HG03571 (cell line): ENCODE measurements around the gene C2orf92.
"Not testable (repeated sequence)": the region's sequence is repeated elsewhere in the genome, so short reads cannot be mapped to it uniquely, and the experiment has no call there.

Experiments
- ATAC-seq: cut with Tn5 transposase; IDR thresholded peaks from one replicate; pipeline ENCODE4 v1.9.1; 2021; ENCODE audit not compliant: unreplicated experiment

C2orf92 gene

DNA sequence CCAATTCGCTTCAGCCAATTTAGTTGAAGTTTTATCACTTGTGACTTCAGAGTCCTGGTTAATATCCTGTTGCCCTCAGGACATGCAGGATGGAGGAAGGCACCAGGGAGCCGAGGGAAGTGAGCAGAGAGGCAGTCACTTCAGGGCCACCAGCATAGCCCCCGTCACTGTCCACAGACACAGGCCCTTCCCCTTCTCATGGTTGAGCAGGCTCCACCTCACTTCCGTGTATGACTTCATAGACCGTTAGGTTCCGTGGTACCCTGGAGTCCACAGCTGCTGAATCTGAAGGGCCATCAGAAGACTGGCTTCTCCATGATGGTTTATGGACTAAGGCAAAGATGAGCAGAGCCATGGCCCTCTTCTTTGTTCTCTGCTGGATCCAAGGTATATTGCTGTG is at the start of gene C2orf92:
C2orf92 (plus strand) TSS at position 266 of the 400 bp plus-strand sequence; CDS start at position 342, 76 bp downstream.
- no peak for ATAC-seq

DNA sequence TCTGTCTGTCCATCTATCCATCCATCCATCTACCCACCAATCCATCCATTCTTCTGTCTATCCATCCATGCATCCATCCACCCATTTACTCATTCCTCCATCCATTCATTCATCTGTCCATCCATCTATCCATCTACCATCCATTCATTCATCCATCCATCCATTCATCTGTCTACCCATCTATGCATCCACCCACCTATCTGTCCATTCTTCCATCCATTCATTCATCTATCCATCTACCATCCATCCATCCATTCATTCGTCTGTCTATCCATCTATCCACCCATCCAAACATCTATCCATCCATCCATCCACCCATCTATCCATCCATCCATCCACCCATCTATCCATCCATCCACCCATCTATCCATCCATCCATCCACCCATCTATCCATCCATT is 49.0 kb upstream of the C2orf92 start:
- not testable (repeated sequence) for ATAC-seq

DNA sequence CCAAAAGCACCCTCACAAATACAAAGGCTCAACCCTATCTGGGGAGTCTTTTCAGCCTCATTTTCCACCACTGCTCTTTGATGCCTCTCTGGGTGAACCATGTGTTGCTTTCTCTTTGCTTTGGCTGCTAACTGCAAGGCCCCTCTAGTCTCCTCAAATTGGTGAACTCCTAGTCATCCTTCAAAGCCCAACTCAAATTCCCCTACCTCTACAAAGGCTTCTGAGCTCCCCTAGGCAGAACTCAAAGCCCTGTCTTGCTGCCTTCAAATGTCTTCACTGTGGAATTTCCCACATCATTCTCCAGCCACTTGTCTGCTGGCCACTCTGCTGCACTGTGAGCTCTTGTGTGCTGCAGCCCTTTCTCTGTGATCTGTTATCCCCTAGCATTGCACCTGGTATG is 46.5 kb upstream of the C2orf92 start:
- not testable (repeated sequence) for ATAC-seq

DNA sequence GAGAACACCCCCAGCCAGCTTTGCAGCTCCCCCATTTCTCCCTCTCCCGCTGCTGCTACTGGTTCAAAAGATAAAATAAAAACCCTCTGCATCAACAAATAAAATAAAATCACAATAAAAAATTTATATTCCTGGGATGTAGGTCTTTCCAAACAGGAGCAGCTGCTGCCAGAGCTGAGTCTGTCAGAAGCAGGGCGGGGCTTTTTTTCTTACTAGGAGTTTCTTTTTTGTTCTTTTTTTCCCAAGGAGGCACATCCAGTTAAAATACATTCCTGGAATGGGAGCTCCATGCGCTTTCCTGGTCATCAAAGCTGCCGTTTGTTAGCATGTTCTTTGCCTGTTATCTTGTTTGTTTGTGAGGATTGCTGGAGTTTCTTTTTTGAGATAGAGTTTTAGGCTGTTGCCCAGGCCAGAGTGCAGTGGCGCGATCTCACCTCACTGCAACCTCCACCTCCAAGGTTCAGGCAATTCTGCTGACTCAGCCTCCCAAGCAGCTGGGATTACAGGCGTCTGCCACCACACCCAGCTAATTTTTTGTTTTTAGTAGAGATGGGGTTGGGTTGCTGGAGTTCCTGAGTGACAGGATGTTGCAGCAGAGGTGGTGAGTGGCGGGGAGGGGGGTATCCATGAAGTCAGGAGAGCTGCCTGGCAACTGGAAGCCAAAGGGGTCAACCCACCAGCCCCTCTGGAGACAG is 44.0 kb upstream of the C2orf92 start:
- not testable (repeated sequence) for ATAC-seq

DNA sequence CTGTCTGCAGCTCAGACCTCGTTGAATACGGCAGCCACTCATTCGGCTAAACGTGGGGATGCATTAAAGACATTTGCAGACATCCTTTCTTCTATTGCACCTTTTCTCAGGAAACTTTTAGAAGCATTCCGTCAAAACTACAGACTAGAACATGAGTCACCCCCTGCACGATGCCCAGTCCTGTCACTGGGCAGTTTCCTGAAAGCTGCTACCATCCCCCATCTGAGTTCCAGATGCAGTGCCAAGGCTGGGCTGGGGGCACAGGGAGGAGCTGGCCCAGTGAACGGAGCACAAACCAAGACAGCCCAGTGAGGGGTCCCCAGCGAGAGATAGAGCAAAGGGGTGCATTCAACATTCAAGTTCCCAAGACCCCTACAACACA is 43.5 kb upstream of the C2orf92 start:
- ATAC-seq = not testable (repeated sequence)

DNA sequence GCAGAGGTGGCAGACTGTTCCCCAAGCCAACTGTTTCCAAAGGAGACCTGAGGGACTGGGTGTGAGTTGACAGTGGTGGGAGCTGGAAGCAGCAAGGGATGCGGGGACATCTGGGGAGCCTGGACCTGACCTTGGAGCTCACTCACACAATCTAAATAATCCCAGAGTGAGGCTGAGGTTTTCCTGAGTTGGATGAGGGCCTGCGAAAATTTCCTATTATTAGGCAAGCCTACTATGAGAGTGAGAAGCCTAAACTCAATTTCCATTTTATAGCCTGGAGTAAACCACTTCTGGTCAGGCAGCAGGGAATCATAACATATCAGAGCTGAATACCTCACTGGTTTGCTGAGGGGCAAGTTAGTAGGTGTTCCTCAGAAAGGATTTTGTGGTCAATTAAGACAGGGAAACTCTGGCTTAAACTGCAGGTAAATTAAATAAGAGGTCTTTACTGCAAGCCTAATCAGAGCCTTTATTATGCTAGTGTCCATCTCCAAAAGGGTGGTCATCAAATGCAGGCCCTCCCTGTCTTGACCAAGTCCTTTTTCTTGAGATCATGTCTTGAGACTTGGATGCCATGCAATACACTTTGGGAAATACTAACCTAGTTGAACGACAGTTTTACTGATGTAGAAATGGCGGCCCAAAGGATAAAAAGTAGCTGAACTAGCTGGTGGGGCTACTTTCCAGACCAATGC is 25.3 kb upstream of the C2orf92 start:
- no peak for ATAC-seq

DNA sequence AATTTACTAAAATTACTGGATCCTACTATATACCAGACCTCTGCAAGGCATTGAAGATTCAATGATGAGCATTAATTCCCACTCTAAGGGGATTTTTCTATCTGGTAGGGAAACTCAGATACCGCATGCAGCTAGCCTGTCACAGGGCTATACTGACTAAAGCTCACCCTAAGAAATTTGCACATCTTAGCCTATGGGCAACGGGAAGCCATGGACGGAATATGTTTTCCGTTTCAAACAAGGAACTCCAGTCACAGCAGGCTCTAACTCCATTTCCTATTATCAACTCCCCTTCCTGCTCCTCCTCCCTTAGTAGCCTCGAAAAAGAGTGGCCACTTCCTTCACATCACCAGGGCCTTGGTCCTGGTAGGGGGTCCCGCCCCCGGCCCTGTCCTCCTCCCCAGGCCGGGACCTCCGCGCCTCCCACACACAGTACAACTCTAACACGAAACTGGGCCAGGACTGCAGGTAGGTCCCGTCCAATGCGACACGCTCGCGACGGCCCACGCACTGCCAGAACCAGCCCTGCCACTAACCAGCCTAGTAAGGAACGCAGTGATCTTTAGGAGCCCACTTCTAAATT is 24.3 kb upstream of the C2orf92 start:
- peak; percentile 21 for ATAC-seq

DNA sequence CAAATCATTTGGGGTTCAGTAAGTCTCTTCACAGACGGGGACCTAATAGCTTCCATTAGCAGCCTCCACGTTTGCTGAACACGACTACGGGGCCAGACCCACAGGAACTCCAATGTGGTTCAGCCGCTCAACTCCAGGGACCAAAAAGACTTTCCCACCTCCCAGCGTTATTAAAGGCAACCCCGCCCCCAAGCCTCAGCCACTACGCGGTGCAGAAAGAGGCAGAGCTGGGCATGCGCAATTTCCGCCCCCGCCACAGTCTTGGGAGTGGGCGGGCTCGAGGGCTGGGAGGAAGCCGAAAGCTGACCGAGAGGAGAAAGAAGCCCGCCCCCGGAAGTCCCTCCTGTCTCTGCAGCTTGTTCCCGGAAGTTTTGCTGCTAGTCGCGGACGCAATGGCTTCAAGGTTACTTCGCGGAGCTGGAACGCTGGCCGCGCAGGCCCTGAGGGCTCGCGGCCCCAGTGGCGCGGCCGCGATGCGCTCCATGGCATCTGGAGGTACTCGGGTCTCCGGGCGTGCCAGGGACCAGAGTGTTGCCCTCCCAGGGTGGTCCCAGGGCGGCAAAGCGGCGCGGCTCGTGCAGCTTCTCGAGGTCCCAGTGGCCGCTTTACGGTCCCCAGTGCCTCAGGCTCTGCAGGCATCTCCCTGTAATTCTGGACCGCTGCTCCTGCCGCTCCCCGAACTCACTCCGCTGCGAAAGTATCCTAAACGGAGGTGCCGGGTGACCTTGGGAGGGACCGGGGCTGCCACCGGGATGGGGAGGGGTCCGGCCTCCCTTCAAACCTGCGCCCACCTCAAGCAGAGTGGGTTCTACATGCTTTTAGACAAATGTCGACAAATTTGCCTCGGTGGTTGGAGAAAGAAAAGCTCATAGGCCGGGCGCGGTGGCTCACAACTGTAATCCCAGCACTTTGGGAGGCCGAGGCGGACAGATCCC is 23.6 kb upstream of the C2orf92 start, which contains the start of gene COX5B:
COX5B (plus strand) TSS at position 368 of the 935 bp plus-strand sequence; CDS start at position 393, 25 bp downstream.
- ATAC-seq = peak; percentile 91

DNA sequence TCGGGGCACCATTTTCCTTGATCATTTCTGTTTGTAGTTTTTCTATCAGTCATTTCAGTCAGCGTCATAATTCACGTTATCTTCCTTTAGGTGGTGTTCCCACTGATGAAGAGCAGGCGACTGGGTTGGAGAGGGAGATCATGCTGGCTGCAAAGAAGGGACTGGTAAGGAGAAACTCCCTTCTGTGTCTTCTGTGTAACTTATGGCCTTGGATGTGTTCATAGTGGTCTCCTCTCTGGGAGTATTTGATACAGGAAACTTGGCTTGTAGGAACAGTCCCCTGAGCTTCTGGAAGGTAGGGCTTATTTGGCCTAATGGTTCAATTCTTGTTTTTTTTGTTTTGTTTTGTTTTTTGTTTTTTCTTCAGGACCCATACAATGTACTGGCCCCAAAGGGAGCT is 22.5 kb upstream of the C2orf92 start:
- no peak for ATAC-seq

DNA sequence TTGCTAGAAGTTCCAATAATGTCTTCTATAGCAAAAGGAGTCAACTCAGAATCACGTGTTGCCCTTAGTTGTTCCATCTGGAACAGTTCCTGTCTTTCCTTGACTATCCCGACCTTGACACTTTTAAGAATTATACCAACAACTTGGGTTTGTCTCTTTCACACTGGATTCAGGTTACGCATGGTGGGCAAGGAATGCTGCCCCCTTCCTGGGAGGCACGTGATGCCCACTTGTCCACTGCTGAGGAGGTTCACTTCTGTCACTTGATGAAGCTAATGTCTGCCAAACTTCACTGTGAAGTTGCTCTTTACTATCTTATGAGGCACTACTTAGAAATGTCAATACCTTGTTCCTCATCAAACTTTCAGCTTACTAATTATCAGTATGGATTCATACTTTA is 18.4 kb upstream of the C2orf92 start:
- ATAC-seq = no peak

DNA sequence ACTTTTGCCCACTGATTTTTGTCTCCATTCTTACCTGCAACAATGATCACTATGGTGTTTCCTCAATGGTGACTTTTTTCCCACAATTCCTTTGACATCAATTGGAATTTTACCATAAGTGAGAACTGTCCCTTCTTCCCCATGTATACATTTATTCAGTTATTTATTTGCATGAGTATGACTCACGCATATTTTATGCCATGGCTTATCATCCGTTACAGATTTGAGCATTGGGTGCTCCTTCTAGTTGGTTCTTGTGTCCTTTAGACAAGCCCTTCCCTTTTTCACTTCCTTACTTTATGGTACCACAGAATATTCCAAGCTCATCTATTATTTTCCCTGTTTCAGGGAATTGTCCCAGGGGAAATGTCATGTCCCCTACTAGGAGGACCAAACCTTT is 16.0 kb upstream of the C2orf92 start:
- ATAC-seq = no peak

DNA sequence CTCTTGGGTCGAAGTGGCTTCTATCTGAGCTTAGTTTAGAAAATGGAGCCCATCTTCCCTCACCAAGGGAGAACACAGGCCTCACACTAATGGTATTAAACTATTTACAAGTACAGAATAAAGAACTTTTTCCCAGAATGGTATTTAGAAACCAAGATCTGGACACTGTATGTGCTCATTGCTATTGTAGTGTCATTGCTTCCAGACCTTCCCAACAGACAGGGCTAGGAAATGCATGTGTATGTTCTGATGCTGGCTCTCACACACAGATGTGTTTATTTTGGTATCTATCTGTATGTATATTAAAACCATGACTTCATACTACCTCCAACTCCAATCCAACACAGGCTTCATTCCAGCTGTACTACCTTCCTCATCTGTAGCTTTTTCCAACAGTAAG is 15.6 kb upstream of the C2orf92 start:
- ATAC-seq = no peak

DNA sequence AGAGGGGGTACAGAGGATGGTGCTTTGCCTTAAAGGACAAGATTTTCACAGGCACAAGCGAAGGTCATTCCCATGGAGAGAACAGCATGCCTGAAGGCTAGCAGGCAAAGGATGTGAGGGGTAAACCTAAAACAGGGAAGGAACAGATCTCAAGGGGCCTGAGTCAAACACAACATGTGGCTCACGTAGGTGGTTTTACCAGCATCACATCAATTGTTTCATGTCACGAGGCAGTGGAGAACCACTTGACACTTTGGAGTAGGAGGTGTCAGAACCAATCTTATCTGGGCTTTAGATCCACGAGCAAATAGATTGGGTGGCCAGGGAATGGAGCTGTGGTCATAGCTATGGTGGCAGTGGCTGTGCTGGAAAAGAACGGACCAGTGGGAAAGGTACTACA is 15.2 kb upstream of the C2orf92 start:
- no peak for ATAC-seq

DNA sequence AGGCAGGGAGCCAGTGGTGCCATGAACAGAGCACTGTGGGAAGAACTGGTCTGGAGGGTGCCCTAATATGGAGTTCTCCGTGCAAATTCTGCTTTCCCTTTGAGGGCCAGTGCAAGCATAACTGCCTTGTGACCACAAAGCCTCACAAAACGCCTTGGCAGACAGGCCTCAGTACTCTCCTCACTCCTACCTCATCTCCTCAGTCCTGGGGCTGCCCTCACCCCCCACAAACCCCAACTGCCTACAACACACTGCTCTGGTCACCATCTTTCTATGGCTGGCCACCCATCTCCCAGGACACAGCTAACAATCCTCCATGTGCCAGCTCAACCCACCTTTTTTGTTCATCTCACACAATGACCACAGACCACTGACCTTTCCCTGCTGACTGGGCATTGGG is 14.7 kb upstream of the C2orf92 start:
- ATAC-seq = no peak

DNA sequence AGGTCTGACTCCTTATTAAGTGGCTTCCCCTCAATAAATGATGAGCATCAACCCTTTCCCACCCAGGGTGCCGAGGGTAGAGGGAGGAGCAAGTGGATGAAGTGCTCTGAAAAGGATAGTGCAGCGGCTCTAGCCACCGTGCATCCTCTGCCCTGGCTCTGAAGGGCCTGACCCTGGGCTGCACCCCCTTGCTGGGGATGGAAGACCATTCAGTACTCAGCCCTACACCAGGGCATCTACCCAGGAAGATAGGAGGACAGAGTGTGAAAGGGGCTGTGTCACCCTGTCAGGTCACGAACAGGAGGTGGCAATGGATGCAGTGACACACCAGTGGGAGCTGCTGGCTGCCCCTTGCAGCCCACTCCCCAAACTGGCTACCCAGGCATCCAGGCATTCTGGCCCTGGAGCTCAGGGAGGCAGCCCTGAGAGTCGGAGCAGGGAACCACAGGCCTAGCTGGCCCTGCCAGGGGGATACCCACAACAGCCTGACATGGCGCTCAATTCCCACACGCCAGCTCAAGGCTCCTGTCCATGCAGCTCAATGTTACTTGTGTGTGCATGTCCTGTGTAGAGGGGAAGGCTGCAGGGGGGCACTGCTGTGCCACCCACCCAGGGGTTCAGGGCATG is 13.3 kb upstream of the C2orf92 start:
- ATAC-seq = no peak

DNA sequence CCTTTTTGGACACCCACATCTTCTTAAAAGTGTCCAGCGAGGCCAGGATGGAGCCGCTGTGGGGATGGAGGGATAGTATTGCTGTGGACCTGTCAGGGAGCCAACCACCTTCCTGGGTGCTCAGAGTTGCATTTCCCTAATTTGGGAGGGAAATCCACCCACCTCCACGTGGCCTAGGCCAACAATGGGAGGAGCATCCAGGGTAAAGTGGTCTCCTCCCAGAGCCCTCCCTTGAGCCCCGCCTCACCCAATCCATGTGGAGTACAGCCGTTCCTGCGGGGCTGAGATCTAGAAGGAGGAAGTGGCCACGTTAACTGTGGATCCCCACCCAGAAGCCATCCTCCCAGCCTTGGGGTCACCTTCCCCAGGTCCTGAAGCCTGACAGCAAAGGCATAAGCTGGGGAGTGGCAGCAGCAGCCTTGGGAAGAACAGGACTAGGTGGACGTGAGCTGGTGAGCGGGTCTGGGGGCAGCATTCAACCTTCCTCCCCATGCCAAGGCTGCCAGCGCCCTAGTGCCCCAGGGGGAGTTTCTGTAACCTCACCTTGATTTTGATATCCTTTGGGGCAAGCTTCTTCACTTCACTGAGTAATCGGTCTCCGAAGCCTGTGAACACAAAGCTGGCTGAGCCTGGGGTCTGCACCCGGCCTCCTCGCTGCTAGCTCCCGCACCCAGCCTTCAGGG is 12.5 kb upstream of the C2orf92 start:
- no peak for ATAC-seq

DNA sequence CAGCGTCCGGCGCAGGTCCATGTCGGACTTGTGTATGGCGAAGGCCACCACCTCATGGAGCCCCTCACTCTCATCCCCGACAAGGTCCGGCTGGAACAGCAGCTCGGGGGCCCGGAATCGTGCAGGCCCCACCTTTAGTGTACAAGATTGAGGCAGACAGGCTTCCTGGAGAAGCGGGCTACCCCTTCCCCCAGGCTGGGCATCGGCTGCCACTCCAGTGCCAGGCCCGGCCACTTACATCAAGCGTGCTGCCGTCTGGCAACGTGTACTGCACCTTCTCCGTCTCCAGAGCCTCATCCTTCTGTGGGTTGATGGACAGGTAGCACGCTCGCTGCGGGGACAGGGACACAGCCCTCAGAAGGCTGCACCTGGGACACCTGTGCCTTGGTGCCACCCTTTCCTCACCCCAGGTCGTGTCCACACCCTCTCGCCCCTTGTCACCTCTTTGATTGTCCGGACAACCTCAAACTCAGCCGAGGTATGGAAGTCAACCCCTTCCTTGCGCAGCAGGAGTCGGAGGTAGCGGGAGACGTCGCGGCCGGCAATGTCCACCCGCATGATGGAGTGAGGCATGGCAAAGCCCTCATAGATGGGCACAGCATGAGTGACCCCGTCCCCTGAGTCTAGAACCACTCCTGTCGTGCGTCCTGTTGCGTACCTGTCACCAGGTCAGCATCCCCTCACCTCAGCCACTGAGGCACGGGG is 11.4 kb upstream of the C2orf92 start:
- no peak for ATAC-seq

DNA sequence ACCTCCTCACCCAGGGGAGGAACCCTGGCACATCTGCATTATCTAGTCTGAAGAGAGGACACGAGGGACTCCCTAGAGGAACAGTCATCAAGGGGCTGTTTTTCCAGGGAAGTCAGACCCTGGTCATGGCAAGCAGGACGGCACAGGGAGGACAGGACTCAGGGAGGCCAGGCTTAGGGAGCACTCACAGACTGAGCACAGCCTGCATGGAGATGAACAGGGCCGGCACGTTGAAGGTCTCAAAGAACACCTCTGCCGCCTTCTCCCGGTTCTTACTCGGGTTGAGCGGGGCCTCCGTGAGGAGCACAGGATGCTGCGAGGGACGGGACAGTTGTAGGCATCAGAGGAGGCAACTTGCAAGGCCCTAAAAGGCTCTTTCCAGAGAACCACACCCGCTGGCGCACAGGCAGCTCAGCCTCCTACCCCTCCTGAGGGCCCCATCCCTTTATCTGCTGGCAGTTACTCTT is 10.8 kb upstream of the C2orf92 start:
- ATAC-seq = no peak
